ENCODE data around the gene RPS6KA4. TPM values are rescaled to one million over a fixed set of nuclear protein-coding genes. Genes with fewer than 3 reads are reported as not detected.

The RPS6KA4 gene
- total RNA-seq, 1 donor = 35.8 TPM

GRCh38 chr11:64361659-64362058 lies 2.7 kb downstream of the RPS6KA4 start:
- DNase-seq (ENCODE audit: low read depth) = no peak
- H3K4me3 ChIP-seq (ENCODE audit: low read depth, low read length) = no peak overlapping the region
- no peak for TF ChIP-seq CTCF (IDR thresholded peaks at IDR 0.05; ENCODE audit: insufficient read depth, low read depth, low read length)

- no peak for DNase-seq (ENCODE audit: low read depth)
- no peak for TF ChIP-seq CTCF (IDR thresholded peaks at IDR 0.05; ENCODE audit: insufficient read depth, low read depth, low read length)
- no peak overlapping the region for H3K4me3 ChIP-seq (ENCODE audit: low read depth, low read length)
Observed at GRCh38 chr11:64362339-64362738, 3.4 kb downstream of the RPS6KA4 start.

- DNase-seq (ENCODE audit: low read depth) = no peak
- no peak for TF ChIP-seq CTCF (IDR thresholded peaks at IDR 0.05; ENCODE audit: insufficient read depth, low read depth, low read length)
- no peak overlapping the region for H3K4me3 ChIP-seq (ENCODE audit: low read depth, low read length)
Observed at GRCh38 chr11:64364435-64364834, 5.5 kb downstream of the RPS6KA4 start.

- no peak for TF ChIP-seq CTCF (IDR thresholded peaks at IDR 0.05; ENCODE audit: insufficient read depth, low read depth, low read length)
- DNase-seq (ENCODE audit: low read depth) = no peak
Observed at GRCh38 chr11:64364911-64365310, 5.9 kb downstream of the RPS6KA4 start.

GRCh38 chr11:64366751-64367150 lies 7.8 kb downstream of the RPS6KA4 start:
- DNase-seq (ENCODE audit: low read depth) = no peak
- TF ChIP-seq CTCF (IDR thresholded peaks at IDR 0.05; ENCODE audit: insufficient read depth, low read depth, low read length) = no peak

More at GRCh38 chr11:64364911-64365310, 5.9 kb downstream of the RPS6KA4 start:
- H3K4me3 ChIP-seq (ENCODE audit: low read depth, low read length) = no peak overlapping the region

GRCh38 chr11:64367931-64368672 lies 9.1 kb downstream of the RPS6KA4 start:
- H3K4me3 ChIP-seq (ENCODE audit: low read depth, low read length) = no peak overlapping the region
- no peak for TF ChIP-seq CTCF (IDR thresholded peaks at IDR 0.05; ENCODE audit: insufficient read depth, low read depth, low read length)

More at GRCh38 chr11:64366751-64367150, 7.8 kb downstream of the RPS6KA4 start:
- H3K4me3 ChIP-seq (ENCODE audit: low read depth, low read length) = no peak overlapping the region

GRCh38 chr11:64368673-64369074 lies 9.7 kb downstream of the RPS6KA4 start:
- TF ChIP-seq CTCF (IDR thresholded peaks at IDR 0.05; ENCODE audit: insufficient read depth, low read depth, low read length) = no peak
- no peak for DNase-seq (ENCODE audit: low read depth)
- no peak overlapping the region for H3K4me3 ChIP-seq (ENCODE audit: low read depth, low read length)

More at GRCh38 chr11:64367931-64368672, 9.1 kb downstream of the RPS6KA4 start:
- no peak for DNase-seq (ENCODE audit: low read depth)
